ENCODE data around the gene KRCC1.
"Not testable (repeated sequence)": the region's sequence is repeated elsewhere in the genome, so short reads cannot be mapped to it uniquely, and the experiment has no call there.

KRCC1 gene

GRCh38 chr2:88000474-88000873 lies 55.1 kb downstream of the KRCC1 start:
- not testable (repeated sequence) for DNase-seq (ENCODE audit: low spot score)

GRCh38 chr2:87996570-87996969 lies 59.0 kb downstream of the KRCC1 start:
- peak; percentile 0 for DNase-seq (ENCODE audit: low spot score)

- no peak for DNase-seq (ENCODE audit: low spot score)
Measured at GRCh38 chr2:87995756-87996155, 59.8 kb downstream of the KRCC1 start.

- DNase-seq (ENCODE audit: low spot score): not testable (repeated sequence)
Measured at GRCh38 chr2:87994304-87994850, 61.2 kb downstream of the KRCC1 start.

GRCh38 chr2:87992569-87992968 lies 63.0 kb downstream of the KRCC1 start:
- not testable (repeated sequence) for DNase-seq (ENCODE audit: low spot score)

DNA sequence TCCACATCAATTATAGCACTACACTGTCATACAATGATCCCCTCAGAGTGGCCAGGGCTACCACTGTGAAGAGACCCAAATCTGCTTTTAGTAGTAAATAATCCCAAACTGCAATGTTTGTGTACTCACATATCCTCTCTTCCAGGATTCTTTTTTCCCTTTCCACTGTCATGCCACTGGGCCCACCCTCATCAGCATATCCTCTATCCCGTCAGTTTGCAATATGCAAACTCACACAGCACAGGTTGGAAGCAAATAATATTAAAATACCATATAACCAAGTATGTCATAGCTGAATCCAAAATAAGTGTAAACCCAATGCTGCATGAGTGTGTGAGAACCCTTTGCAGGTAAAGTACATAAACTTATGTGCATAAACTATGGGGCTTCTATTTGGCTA lies 68.1 kb downstream of the KRCC1 start:
- not testable (repeated sequence) for DNase-seq (ENCODE audit: low spot score)

DNA sequence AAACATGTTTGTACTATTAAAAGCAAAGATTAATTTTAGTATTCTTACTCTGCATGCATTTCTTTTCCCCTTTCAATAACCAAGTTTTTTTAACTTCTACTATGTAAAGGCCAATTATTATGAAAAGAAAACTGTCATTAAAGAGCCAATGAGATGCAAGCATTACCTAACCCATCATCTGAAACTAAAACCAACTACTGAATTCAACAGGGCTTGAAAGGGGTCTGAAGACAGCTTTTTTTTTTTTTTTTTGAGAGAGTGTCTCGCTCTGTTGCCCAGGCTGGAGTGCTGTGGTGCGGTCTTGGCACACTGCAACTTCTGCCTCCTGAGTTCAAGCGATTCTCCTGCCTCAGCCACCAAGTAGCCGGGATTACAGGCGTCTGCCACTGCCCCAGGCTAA lies 69.7 kb downstream of the KRCC1 start:
- not testable (repeated sequence) for DNase-seq (ENCODE audit: low spot score)

DNA sequence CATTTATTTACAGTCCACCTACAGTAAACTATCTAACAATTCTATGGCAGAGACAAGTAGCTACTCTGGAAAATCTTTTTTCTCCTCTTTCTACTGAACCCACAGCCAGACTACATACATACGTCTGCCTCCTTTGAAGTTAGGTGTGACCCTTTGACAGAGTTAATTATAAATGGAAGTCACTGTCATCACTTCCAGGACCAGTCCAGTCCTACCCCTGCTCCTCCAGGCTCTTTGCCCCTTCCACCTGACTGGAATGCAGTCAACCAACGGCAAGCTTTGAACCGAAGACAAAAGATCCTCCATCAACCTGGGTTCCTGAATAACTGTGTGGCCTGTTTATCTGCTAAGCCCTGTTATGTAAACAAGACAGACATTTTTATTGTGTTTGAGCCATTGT lies 74.4 kb downstream of the KRCC1 start:
- not testable (repeated sequence) for DNase-seq (ENCODE audit: low spot score)
